B cell (primary cell): Measurements from ENCODE around the gene NOTUM. TPM values are rescaled to one million over a fixed set of nuclear protein-coding genes. Genes with fewer than 3 reads are reported as not detected.
A peak's percentile ranks its signal among the peaks of the same experiment; 100 is the strongest.

Experiments used
- ATAC-seq: fragments of 200-7000 bp; cut with Tn5 transposase; one replicate; pipeline ENCODE4 v1.10.0; 2021; ENCODE audit warnings: low read depth, mild to moderate bottlenecking, moderate number of reproducible peaks, moderate library complexity
- CTCF ChIA-PET: fragments of 350-600 bp; sonication (Branson Sonifier 250); formaldehyde crosslinking; loops from one replicate; lab custom pipeline; 2021; ENCODE audit warnings: antibody characterized with exemption, inconsistent platforms; lab: Charles Lee
- POLR2A ChIA-PET: fragments of 350-600 bp; sonication (Branson Sonifier 250); formaldehyde crosslinking; loops from one replicate; lab custom pipeline; 2021; ENCODE audit warnings: antibody characterized with exemption; lab: Charles Lee
- DNase-seq: peaks from one replicate; pipeline ENCODE4 v3.0.0; 2013
- H2AFZ ChIP-seq: 2 replicates; pipeline ENCODE4 v1.6.1; 2012; ENCODE audit warnings: mild to moderate bottlenecking, low read depth, low read length; ENCODE audit not compliant: insufficient read depth, poor library complexity, severe bottlenecking
- H3K27ac ChIP-seq, 2 donors: 1 replicate in 1 of 2; 2 replicates in 1 of 2; pipeline ENCODE4 v1.5.1; 2012 to 2013; ENCODE audit warnings: low read length in 2 of 2, mild to moderate bottlenecking in 2 of 2, moderate library complexity in 1 of 2
- H3K27me3 ChIP-seq, 4 experiments: fragments of 200-600 bp in 1 of 4; sonication (generic) in 1 of 4; replicated peaks in 1 of 4; 1 replicate in 2 of 4; 2 replicates in 2 of 4; pipeline versions ENCODE4 v1.6.1 to v1.7.0; 2013 to 2016; ENCODE audit warnings: low read length in 3 of 4, mild to moderate bottlenecking in 2 of 4, mixed read lengths in 1 of 4, moderate library complexity in 1 of 4; ENCODE audit not compliant: insufficient read depth in 4 of 4, control insufficient read depth in 3 of 4; ENCODE audit errors: control extremely low read depth in 1 of 4
- H3K36me3 ChIP-seq, 2 experiments: replicated peaks in 1 of 2; 1 replicate in 1 of 2; 2 replicates in 1 of 2; pipeline versions ENCODE4 v1.6.1 to v1.7.1; 2013; ENCODE audit warnings: low read length in 1 of 2; ENCODE audit not compliant: insufficient read depth in 2 of 2, control insufficient read depth in 1 of 2; ENCODE audit errors: control extremely low read depth in 1 of 2, extremely low read depth in 1 of 2
- H3K4me1 ChIP-seq, 2 donors: fragments of 200-600 bp in 1 of 2; sonication (generic) in 1 of 2; 1 replicate in 1 of 2; 2 replicates in 1 of 2; pipeline versions ENCODE4 v1.5.1 to v1.6.1; 2013 to 2017; ENCODE audit warnings: low read length in 2 of 2; ENCODE audit not compliant: control insufficient read depth in 2 of 2, insufficient read depth in 2 of 2
- H3K4me2 ChIP-seq: replicated peaks from 2 replicates; pipeline ENCODE3; 2012; ENCODE audit warnings: mild to moderate bottlenecking, low read depth, low read length; ENCODE audit not compliant: poor library complexity, severe bottlenecking
- H3K4me3 ChIP-seq, 5 experiments: fragments of 200-600 bp in 1 of 5; sonication (generic) in 1 of 5; 1 replicate in 3 of 5; 2 replicates in 2 of 5; pipeline versions ENCODE4 v1.5.1 to v1.7.0; 2011 to 2016; ENCODE audit warnings: low read length in 4 of 5, mild to moderate bottlenecking in 4 of 5, low read depth in 2 of 5, control low read depth in 1 of 5, moderate library complexity in 1 of 5; ENCODE audit not compliant: insufficient read depth in 1 of 5; ENCODE audit errors: control extremely low read depth in 1 of 5, extremely low read depth in 1 of 5
- H3K79me2 ChIP-seq: fragments of 200-600 bp; sonication (generic); one replicate; pipeline ENCODE4 v1.6.0; 2016; ENCODE audit warnings: low read length; ENCODE audit not compliant: control insufficient read depth, insufficient read depth
- H3K9ac ChIP-seq: fragments of 200-600 bp; sonication (generic); 2 replicates; pipeline ENCODE4 v1.6.1; 2017; ENCODE audit warnings: mild to moderate bottlenecking, low read length, moderate library complexity
- H3K9me3 ChIP-seq, 3 donors: one replicate each; pipeline versions ENCODE4 v1.6.1 to v1.7.1; 2013; ENCODE audit warnings: low read length in 2 of 3; ENCODE audit not compliant: control insufficient read depth in 2 of 3, insufficient read depth in 1 of 3; ENCODE audit errors: control extremely low read depth in 1 of 3
- H4K20me1 ChIP-seq: 2 replicates; pipeline ENCODE4 v1.6.0; 2012; ENCODE audit warnings: mild to moderate bottlenecking, low read length; ENCODE audit not compliant: insufficient read depth, control insufficient read depth, poor library complexity, severe bottlenecking
- H3K27ac Mint-ChIP-seq: one replicate; pipeline ENCODE4 v1.8.0; 2021; ENCODE audit warnings: mixed read lengths
- H3K27me3 Mint-ChIP-seq: one replicate; pipeline ENCODE4 v1.8.0; 2021; ENCODE audit warnings: mixed read lengths
- H3K4me1 Mint-ChIP-seq: one replicate; pipeline ENCODE4 v1.8.0; 2021; ENCODE audit warnings: mixed read lengths
- H3K4me3 Mint-ChIP-seq: one replicate; pipeline ENCODE4 v1.8.0; 2021; ENCODE audit warnings: mixed read lengths
- H3K9me3 Mint-ChIP-seq: one replicate; pipeline ENCODE4 v1.8.0; 2022; ENCODE audit warnings: mixed read lengths; ENCODE audit not compliant: insufficient read depth
- CTCF ChIP-seq: fragments of 200-600 bp; IDR thresholded peaks from one replicate; pipeline ENCODE4 v1.8.0; 2022; ENCODE audit warnings: antibody characterized with exemption, mild to moderate bottlenecking
- EZH2 ChIP-seq: IDR thresholded peaks from 2 replicates; pipeline ENCODE4 v1.6.1; 2012; ENCODE audit warnings: borderline replicate concordance, low read depth, mild to moderate bottlenecking, moderate library complexity, low read length; ENCODE audit not compliant: insufficient read depth, poor library complexity, severe bottlenecking
- WGBS: methylation state at CpG from one replicate; pipeline ENCODE4 v1.1.5; 2013; ENCODE audit warnings: missing lambda C conversion rate; ENCODE audit not compliant: insufficient coverage; 5-methylcytosine and 5-hydroxymethylcytosine counted together
- intact Hi-C: fragments of 100-400 bp; cut with micrococcal nuclease; formaldehyde crosslinking; loops from one replicate; pipeline ENCODE4 v1.10.0; 2022
- polyA plus RNA-seq: library from polyadenylated mRNA; depleted of rRNA; stranded (reverse); fragments of >200 nt; gene quantifications from 2 replicates; pipeline ENCODE4 v1.2.3, GENCODE V29; 2012
- total RNA-seq, 2 donors: library from RNA; stranded (reverse); fragments of 120-200 nt in 1 of 2; gene quantifications; 1 replicate in 1 of 2; 2 replicates in 1 of 2; pipeline versions ENCODE4 v1.2.3 to v1.2.4, GENCODE V29; 2013 to 2022

NOTUM gene
- total and polyA plus RNA-seq, 2 donors (not counting 1 experiment from before 2014, with no cell fraction given), result not detected

GRCh38 chr17:81927653-81928543 lies 33.1 kb downstream of the NOTUM start, which contains the start of gene MAFG:
MAFG (minus strand) TSS chr17:81927735; CDS start chr17:81923185, 4,550 bp downstream.
- Histone ChIP-seq H3K27me3 (peaks cover 0 to 23% (median 9%) of the 10 kb centered on the region in 4 experiments), H3K4me3 (peak within 1 kb of the TSS; percentile 40 to 78 (median 65)), H3K9me3 (no peaks in the 10 kb centered on the region), H3K27ac (peak within 1 kb of the TSS; percentile 26 to 85), H3K9ac (peak within 1 kb of the TSS; percentile 66), H3K4me2 (peak within 1 kb of the TSS; percentile 91), H3K36me3 (no peaks in the 10 kb centered on the region), H4K20me1 (peaks cover 35% of the 10 kb centered on the region), H3K79me2 (peaks cover 38% of the 10 kb centered on the region), H2AFZ (peak within 1 kb of the TSS; percentile 87), H3K4me1 (peaks cover 26 to 35% of the 10 kb centered on the region in 2 donors)
- Mint-ChIP-seq H3K27ac (peak within 1 kb of the TSS; percentile 86), H3K4me1 (peaks cover 22% of the 10 kb centered on the region), H3K9me3 (no peaks in the 10 kb centered on the region), H3K4me3 (peak within 1 kb of the TSS; percentile 87), H3K27me3 (peaks cover 10% of the 10 kb centered on the region)
- ChIA-PET POLR2A (interaction anchor here (0.6 to 1.5 kb wide), 5 partner anchors 8 to 56 kb away, joined by 3 to 8 read pairs (median 3); partner anchors contain the start of gene SIRT7), CTCF (interaction anchor here (0.5 to 3.5 kb wide), 8 partner anchors 8 to 148 kb away, joined by 3 to 16 read pairs (median 3); no protein-coding TSS in a partner anchor)
- DNase-seq (peak; percentile 97), ATAC-seq (peak; percentile 71)
- intact Hi-C loops, result loop anchor here (1.0 to 5.0 kb wide), 6 partner anchors 9 to 96 kb away; partner anchors contain the start of genes ALYREF, ANAPC11, ARHGDIA and ASPSCR1
- 1% methylated on average over 94 of the region's 98 CpGs for WGBS
- TF ChIP-seq EZH2 (no peak), CTCF (peak; percentile 52)
